ENCODE results near the gene JMJD1C. TPM values are rescaled to one million over a fixed set of nuclear protein-coding genes. Genes with fewer than 3 reads are reported as not detected.

The JMJD1C gene
- total RNA-seq, 1 experiment from 2014 or later = 139 TPM

- Histone ChIP-seq H3K9me2 (replicated peaks; ENCODE audit: low read length) (no peaks in the 10 kb centered on the region), H3K27ac (ENCODE audit: low read length) (no peak overlapping the region), H3K27me3 (ENCODE audit: low read length) (no peaks in the 10 kb centered on the region), H4K20me1 (ENCODE audit: low read length) (peaks cover 5% of the 10 kb centered on the region; the same call in 1 of the 2 replicates), H2AFZ (ENCODE audit: low read length) (no peak overlapping the region), H3K79me2 (ENCODE audit: low read length) (peaks cover 57% of the 10 kb centered on the region), H3K36me3 (ENCODE audit: low read depth, low read length) (no peaks in the 10 kb centered on the region; the same call in 1 of the 2 replicates), H3K9me3 (ENCODE audit: low read length) (no peaks in the 10 kb centered on the region), H3K9ac (ENCODE audit: low read length) (no peak overlapping the region), H3K4me3 (ENCODE audit: low read length) (no peak overlapping the region), H3F3A (ENCODE audit: low read length, unreplicated experiment) (no peaks in the 10 kb centered on the region), H3K4me1 (ENCODE audit: insufficient read depth, low read length) (no peaks in the 10 kb centered on the region), H3K4me2 (ENCODE audit: low read length) (no peak overlapping the region)
- no peak; the same call in 1 of the 2 replicates for ATAC-seq
- no peak for DNase-seq
- no TSS peak for BruUV-seq (replicated peaks)
- intact Hi-C loops (cut with micrococcal nuclease) = no loop called here
- ChIA-PET POLR2A (ENCODE audit: unreplicated experiment) (no interaction called here), CTCF (no interaction called here)
- no peak for TF ChIP-seq EZH2 (IDR thresholded peaks at IDR 0.05; ENCODE audit: low read length, unreplicated experiment)
- TF ChIP-seq EZH2phosphoT487 (IDR thresholded peaks at IDR 0.05; ENCODE audit: borderline replicate concordance, low read length) = no peak
- TF ChIP-seq CTCF (conservative IDR thresholded peaks at IDR 0.05; ENCODE audit: low read depth, low read length) = no peak
These were observed 69.5 kb downstream of the JMJD1C start for GRCh38 chr10:63396133-63396761.

DNA sequence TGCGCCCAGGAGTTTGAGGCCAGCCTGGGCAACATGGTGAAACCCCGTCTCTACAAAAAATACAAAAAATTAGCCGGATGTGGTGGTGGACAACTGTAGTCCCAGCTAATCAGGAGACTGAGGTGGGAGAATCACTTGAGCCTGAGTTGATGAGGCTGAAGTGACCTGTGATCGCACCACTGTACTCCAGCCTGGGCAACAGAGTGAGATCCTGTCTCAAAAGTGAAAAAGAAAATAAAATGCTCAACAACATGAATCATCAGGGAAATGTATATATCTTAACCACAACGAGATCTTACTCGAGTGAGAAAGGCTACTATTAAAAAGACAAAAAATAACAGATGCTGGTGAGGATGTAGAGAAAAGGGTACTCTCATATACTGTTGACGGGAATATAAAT lies 72.7 kb downstream of the JMJD1C start:
- no peak for TF ChIP-seq EZH2phosphoT487 (IDR thresholded peaks at IDR 0.05; ENCODE audit: borderline replicate concordance, low read length)
- no peak for TF ChIP-seq EZH2 (IDR thresholded peaks at IDR 0.05; ENCODE audit: low read length, unreplicated experiment)
- TF ChIP-seq CTCF (conservative IDR thresholded peaks at IDR 0.05; ENCODE audit: low read depth, low read length) = no peak
- ATAC-seq = no peak

GRCh38 chr10:63392224-63392623 lies 73.6 kb downstream of the JMJD1C start:
- intact Hi-C loops (cut with micrococcal nuclease) = no loop called here
- peaks cover 8% of the 10 kb centered on the region; the same call in 1 of the 2 replicates for H3K4me1 ChIP-seq (ENCODE audit: insufficient read depth, low read length)
- H3K9me3 ChIP-seq (ENCODE audit: low read length) = no peaks in the 10 kb centered on the region
- POLR2A ChIA-PET (ENCODE audit: unreplicated experiment) = no interaction called here
- no peak overlapping the region for H3K4me3 ChIP-seq (ENCODE audit: low read length)
- no peak overlapping the region for H3K4me2 ChIP-seq (ENCODE audit: low read length)
- no peak for ATAC-seq
- BruUV-seq (replicated peaks) = no TSS peak
- no peak for DNase-seq
- no peak overlapping the region for H3K27ac ChIP-seq (ENCODE audit: low read length)
- H3K36me3 ChIP-seq (ENCODE audit: low read depth, low read length) = no peaks in the 10 kb centered on the region; the same call in 1 of the 2 replicates
- TF ChIP-seq EZH2phosphoT487 (IDR thresholded peaks at IDR 0.05; ENCODE audit: borderline replicate concordance, low read length) (no peak), CTCF (conservative IDR thresholded peaks at IDR 0.05; ENCODE audit: low read depth, low read length) (no peak), EZH2 (IDR thresholded peaks at IDR 0.05; ENCODE audit: low read length, unreplicated experiment) (no peak)
- no peaks in the 10 kb centered on the region for H3K27me3 ChIP-seq (ENCODE audit: low read length)
- H2AFZ ChIP-seq (ENCODE audit: low read length) = no peak overlapping the region
- peaks cover 10% of the 10 kb centered on the region for H4K20me1 ChIP-seq (ENCODE audit: low read length)
- no peaks in the 10 kb centered on the region for H3K9me2 ChIP-seq (replicated peaks; ENCODE audit: low read length)
- H3K79me2 ChIP-seq (ENCODE audit: low read length) = peaks cover 83% of the 10 kb centered on the region
- CTCF ChIA-PET = no interaction called here
- H3K9ac ChIP-seq (ENCODE audit: low read length) = no peak overlapping the region
- no peaks in the 10 kb centered on the region for H3F3A ChIP-seq (ENCODE audit: low read length, unreplicated experiment)

More for the DNA sequence above, 72.7 kb downstream of the JMJD1C start:
- no peak overlapping the region for H2AFZ ChIP-seq (ENCODE audit: low read length)
- H3K36me3 ChIP-seq (ENCODE audit: low read depth, low read length) = no peaks in the 10 kb centered on the region; the same call in 1 of the 2 replicates
- no peaks in the 10 kb centered on the region for H3F3A ChIP-seq (ENCODE audit: low read length, unreplicated experiment)
- BruUV-seq (replicated peaks) = no TSS peak
- peaks cover 8% of the 10 kb centered on the region for H4K20me1 ChIP-seq (ENCODE audit: low read length)
- ChIA-PET POLR2A (ENCODE audit: unreplicated experiment) (no interaction called here), CTCF (no interaction called here)
- no peak overlapping the region for H3K4me3 ChIP-seq (ENCODE audit: low read length)
- no peaks in the 10 kb centered on the region for H3K9me2 ChIP-seq (replicated peaks; ENCODE audit: low read length)
- no peak overlapping the region for H3K4me2 ChIP-seq (ENCODE audit: low read length)
- no peak overlapping the region for H3K27ac ChIP-seq (ENCODE audit: low read length)
- H3K27me3 ChIP-seq (ENCODE audit: low read length) = no peaks in the 10 kb centered on the region
- peaks cover 84% of the 10 kb centered on the region for H3K79me2 ChIP-seq (ENCODE audit: low read length)
- intact Hi-C loops (cut with micrococcal nuclease) = no loop called here
- H3K9me3 ChIP-seq (ENCODE audit: low read length) = no peaks in the 10 kb centered on the region
- no peak overlapping the region for H3K9ac ChIP-seq (ENCODE audit: low read length)
- H3K4me1 ChIP-seq (ENCODE audit: insufficient read depth, low read length) = peaks cover 7% of the 10 kb centered on the region; the same call in 1 of the 2 replicates
- no peak for DNase-seq

Measured in PC-3 (cell line).